HG02981 (cell line): ENCODE results near the gene HBP1.
"Not testable (repeated sequence)": the region's sequence is repeated elsewhere in the genome, so short reads cannot be mapped to it uniquely, and the experiment has no call there.

Source experiments
- ATAC-seq: cut with Tn5 transposase; IDR thresholded peaks from one replicate; pipeline ENCODE4 v1.9.1; 2021; ENCODE audit warnings: mild to moderate bottlenecking, moderate library complexity; ENCODE audit not compliant: unreplicated experiment

HBP1 gene

GRCh38 chr7:107168233-107169119 is at the start of gene HBP1:
Gene HBP1, plus strand, starts transcription at chr7:107169003. Its CDS starts 10,891 bp downstream, at chr7:107179894.
- peak; percentile 86 for ATAC-seq

- ATAC-seq: no peak
These were observed 49.3 kb upstream of the HBP1 start for GRCh38 chr7:107119376-107120105.

GRCh38 chr7:107122486-107122911 is 46.3 kb upstream of the HBP1 start:
- no peak for ATAC-seq

GRCh38 chr7:107123392-107123791 is 45.4 kb upstream of the HBP1 start:
- ATAC-seq: no peak

GRCh38 chr7:107125475-107125874 is 43.3 kb upstream of the HBP1 start:
- no peak for ATAC-seq

GRCh38 chr7:107128217-107128616 is 40.6 kb upstream of the HBP1 start:
- ATAC-seq: no peak

GRCh38 chr7:107128748-107129147 is 40.1 kb upstream of the HBP1 start:
- no peak for ATAC-seq

- no peak for ATAC-seq
These were observed 38.1 kb upstream of the HBP1 start for GRCh38 chr7:107130487-107131220.

- no peak for ATAC-seq
These were observed 35.4 kb upstream of the HBP1 start for GRCh38 chr7:107133396-107133795.

GRCh38 chr7:107138696-107139420 is 29.9 kb upstream of the HBP1 start:
- no peak for ATAC-seq

GRCh38 chr7:107143875-107144274 is 24.9 kb upstream of the HBP1 start:
- not testable (repeated sequence) for ATAC-seq

- ATAC-seq: no peak
These were observed 23.6 kb upstream of the HBP1 start for GRCh38 chr7:107145067-107145838.

GRCh38 chr7:107147464-107148393 is 21.1 kb upstream of the HBP1 start:
- no peak for ATAC-seq

- no peak for ATAC-seq
These were observed 20.1 kb upstream of the HBP1 start for GRCh38 chr7:107148721-107149120.

GRCh38 chr7:107149863-107150262 is 18.9 kb upstream of the HBP1 start:
- no peak for ATAC-seq

- ATAC-seq: no peak
These were observed 18.3 kb upstream of the HBP1 start for GRCh38 chr7:107150375-107151073.

- ATAC-seq: no peak
These were observed 17.3 kb upstream of the HBP1 start for GRCh38 chr7:107151538-107151937.

GRCh38 chr7:107152011-107152410 is 16.8 kb upstream of the HBP1 start:
- no peak for ATAC-seq
